ENCODE measurements around the gene PCID2.

Gene PCID2

DNA sequence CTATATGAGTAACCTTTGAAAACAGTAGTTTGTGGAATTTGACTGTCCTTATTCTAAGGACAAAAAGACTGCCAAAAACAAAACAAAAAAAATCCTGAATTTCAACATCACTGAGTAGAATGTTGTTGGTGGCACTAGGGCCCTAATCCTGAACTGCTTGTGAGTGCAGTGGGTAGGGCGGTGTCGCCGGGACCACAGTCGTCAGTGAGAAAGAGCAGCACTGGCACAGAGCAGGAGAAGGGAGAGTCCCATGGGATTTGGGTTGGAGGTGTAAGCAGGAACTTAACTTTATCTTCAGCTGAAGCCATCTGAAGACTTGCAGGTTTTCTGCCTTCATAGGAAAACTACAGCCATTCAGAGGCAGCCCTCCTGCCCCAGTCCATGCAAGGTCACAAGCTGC lies 5.6 kb downstream of the PCID2 start:
- no peak overlapping the region for H3K4me3 ChIP-seq (ENCODE audit: low read length)
- no peak overlapping the region for H3K27ac ChIP-seq (ENCODE audit: low read length)
- H3K27me3 ChIP-seq (ENCODE audit: insufficient read depth, low read length): no peaks in the 10 kb centered on the region
- peaks cover 4% of the 10 kb centered on the region for H3K4me1 ChIP-seq (ENCODE audit: insufficient read depth, low read length)
- H3K9me3 ChIP-seq (ENCODE audit: insufficient read depth, low read depth, low read length): no peaks in the 10 kb centered on the region
- H3K9ac ChIP-seq (ENCODE audit: low read depth, low read length): no peak overlapping the region; the same call in 1 of the 2 replicates
- H3K36me3 ChIP-seq (ENCODE audit: insufficient read depth, low read depth, low read length): peaks cover 66% of the 10 kb centered on the region

DNA sequence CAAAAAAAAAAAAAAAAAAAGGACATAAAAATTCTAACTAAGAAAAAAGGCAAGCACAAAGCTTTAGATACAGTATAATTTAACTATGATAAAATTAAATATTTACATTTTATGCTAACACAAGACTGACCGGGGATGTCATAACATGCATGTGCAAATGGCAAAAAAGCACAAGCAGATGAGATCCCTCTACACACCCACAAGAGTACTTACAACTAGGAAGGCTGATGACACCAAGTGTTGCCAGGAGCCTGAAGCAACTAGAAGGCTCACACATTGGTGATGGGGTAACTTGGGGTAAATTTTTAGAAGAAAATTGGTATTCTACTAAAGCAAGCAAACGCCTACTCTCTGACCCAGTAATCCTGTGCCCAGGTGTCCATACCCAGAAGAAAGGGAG lies 6.7 kb downstream of the PCID2 start:
- no peaks in the 10 kb centered on the region for H3K27me3 ChIP-seq (ENCODE audit: insufficient read depth, low read length)
- no peaks in the 10 kb centered on the region for H3K9me3 ChIP-seq (ENCODE audit: insufficient read depth, low read depth, low read length)
- H3K27ac ChIP-seq (ENCODE audit: low read length): no peak overlapping the region
- peaks cover 74% of the 10 kb centered on the region for H3K36me3 ChIP-seq (ENCODE audit: insufficient read depth, low read depth, low read length)
- H3K9ac ChIP-seq (ENCODE audit: low read depth, low read length): no peak overlapping the region
- no peaks in the 10 kb centered on the region; the same call in 1 of the 2 replicates for H3K4me1 ChIP-seq (ENCODE audit: insufficient read depth, low read length)
- H3K4me3 ChIP-seq (ENCODE audit: low read length): no peak overlapping the region

- H3K36me3 ChIP-seq (ENCODE audit: insufficient read depth, low read depth, low read length): peaks cover 82% of the 10 kb centered on the region
- H3K4me3 ChIP-seq (ENCODE audit: low read length): no peak overlapping the region
These were observed 11.3 kb downstream of the PCID2 start for GRCh38 chr13:113196970-113197737.

GRCh38 chr13:113195360-113195759 lies 13.1 kb downstream of the PCID2 start:
- no peaks in the 10 kb centered on the region for H3K9me3 ChIP-seq (ENCODE audit: insufficient read depth, low read depth, low read length)
- peaks cover 95% of the 10 kb centered on the region for H3K36me3 ChIP-seq (ENCODE audit: insufficient read depth, low read depth, low read length)
- H3K9ac ChIP-seq (ENCODE audit: low read depth, low read length): no peak overlapping the region
- no peak overlapping the region for H3K27ac ChIP-seq (ENCODE audit: low read length)
- no peaks in the 10 kb centered on the region for H3K4me1 ChIP-seq (ENCODE audit: insufficient read depth, low read length)
- H3K27me3 ChIP-seq (ENCODE audit: insufficient read depth, low read length): no peaks in the 10 kb centered on the region
- H3K4me3 ChIP-seq (ENCODE audit: low read length): no peak overlapping the region

More at GRCh38 chr13:113196970-113197737, 11.3 kb downstream of the PCID2 start:
- no peaks in the 10 kb centered on the region for H3K9me3 ChIP-seq (ENCODE audit: insufficient read depth, low read depth, low read length)
- H3K9ac ChIP-seq (ENCODE audit: low read depth, low read length): no peak overlapping the region
- no peaks in the 10 kb centered on the region for H3K4me1 ChIP-seq (ENCODE audit: insufficient read depth, low read length)
- H3K27ac ChIP-seq (ENCODE audit: low read length): no peak overlapping the region
- no peaks in the 10 kb centered on the region for H3K27me3 ChIP-seq (ENCODE audit: insufficient read depth, low read length)

DNA sequence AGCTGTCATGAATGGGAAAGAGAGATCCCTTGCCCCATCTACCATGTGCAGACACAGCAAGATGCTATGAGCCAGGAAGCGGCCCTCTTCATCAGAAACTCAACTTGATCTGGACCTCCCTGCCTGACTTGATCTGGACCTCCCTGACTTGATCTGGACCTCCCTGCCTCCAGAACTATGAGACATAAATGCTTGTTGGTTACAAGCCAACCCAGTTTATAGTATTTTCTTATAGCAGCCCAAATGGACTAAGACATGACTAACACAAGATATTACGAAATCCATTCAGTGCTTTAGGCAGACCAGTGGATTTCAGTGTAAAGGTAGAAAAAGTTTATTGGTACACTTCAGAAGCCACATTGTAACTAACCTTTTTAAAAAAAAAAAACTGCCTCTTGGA lies 15.6 kb downstream of the PCID2 start:
- Histone ChIP-seq H3K9me3 (ENCODE audit: insufficient read depth, low read depth, low read length) (no peaks in the 10 kb centered on the region), H3K27ac (ENCODE audit: low read length) (no peak overlapping the region), H3K4me3 (ENCODE audit: low read length) (no peak overlapping the region), H3K9ac (ENCODE audit: low read depth, low read length) (no peak overlapping the region), H3K27me3 (ENCODE audit: insufficient read depth, low read length) (no peaks in the 10 kb centered on the region), H3K4me1 (ENCODE audit: insufficient read depth, low read length) (no peaks in the 10 kb centered on the region), H3K36me3 (ENCODE audit: insufficient read depth, low read depth, low read length) (peaks cover 94% of the 10 kb centered on the region)

DNA sequence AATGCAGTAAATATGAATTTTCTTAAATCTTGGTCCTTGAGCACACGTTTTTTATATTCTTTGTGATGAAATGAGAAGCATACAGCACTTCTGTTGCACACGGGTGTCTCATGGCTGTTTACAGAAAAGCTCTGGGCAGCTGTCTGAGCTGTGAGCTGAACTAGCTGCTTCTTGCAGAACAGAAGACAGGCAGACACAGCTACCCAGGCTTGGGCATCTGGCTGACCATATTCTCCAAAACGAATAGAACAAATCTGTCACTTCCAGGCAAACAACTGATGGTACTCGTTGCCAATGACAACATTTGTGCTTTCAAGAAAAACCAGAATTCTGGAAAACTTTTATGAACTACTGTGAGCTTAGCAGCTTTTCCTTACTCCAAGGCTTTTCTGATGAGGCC lies 16.2 kb downstream of the PCID2 start:
- no peaks in the 10 kb centered on the region for H3K4me1 ChIP-seq (ENCODE audit: insufficient read depth, low read length)
- no peak overlapping the region for H3K9ac ChIP-seq (ENCODE audit: low read depth, low read length)
- no peaks in the 10 kb centered on the region for H3K9me3 ChIP-seq (ENCODE audit: insufficient read depth, low read depth, low read length)
- H3K36me3 ChIP-seq (ENCODE audit: insufficient read depth, low read depth, low read length): peaks cover 93% of the 10 kb centered on the region
- no peaks in the 10 kb centered on the region for H3K27me3 ChIP-seq (ENCODE audit: insufficient read depth, low read length)
- no peak overlapping the region for H3K4me3 ChIP-seq (ENCODE audit: low read length)
- no peak overlapping the region for H3K27ac ChIP-seq (ENCODE audit: low read length)

GRCh38 chr13:113190181-113190580 lies 18.3 kb downstream of the PCID2 start:
- peaks cover 90% of the 10 kb centered on the region for H3K36me3 ChIP-seq (ENCODE audit: insufficient read depth, low read depth, low read length)
- no peak overlapping the region for H3K27ac ChIP-seq (ENCODE audit: low read length)

GRCh38 chr13:113187883-113188665 lies 20.4 kb downstream of the PCID2 start:
- Histone ChIP-seq H3K9me3 (ENCODE audit: insufficient read depth, low read depth, low read length) (no peaks in the 10 kb centered on the region), H3K36me3 (ENCODE audit: insufficient read depth, low read depth, low read length) (peaks cover 87% of the 10 kb centered on the region), H3K4me1 (ENCODE audit: insufficient read depth, low read length) (no peaks in the 10 kb centered on the region), H3K9ac (ENCODE audit: low read depth, low read length) (no peak overlapping the region), H3K27ac (ENCODE audit: low read length) (no peak overlapping the region), H3K27me3 (ENCODE audit: insufficient read depth, low read length) (no peaks in the 10 kb centered on the region), H3K4me3 (ENCODE audit: low read length) (no peak overlapping the region)

More at GRCh38 chr13:113190181-113190580, 18.3 kb downstream of the PCID2 start:
- no peak overlapping the region for H3K4me3 ChIP-seq (ENCODE audit: low read length)
- H3K9ac ChIP-seq (ENCODE audit: low read depth, low read length): no peak overlapping the region
- H3K9me3 ChIP-seq (ENCODE audit: insufficient read depth, low read depth, low read length): no peaks in the 10 kb centered on the region
- no peaks in the 10 kb centered on the region for H3K4me1 ChIP-seq (ENCODE audit: insufficient read depth, low read length)
- H3K27me3 ChIP-seq (ENCODE audit: insufficient read depth, low read length): no peaks in the 10 kb centered on the region

DNA sequence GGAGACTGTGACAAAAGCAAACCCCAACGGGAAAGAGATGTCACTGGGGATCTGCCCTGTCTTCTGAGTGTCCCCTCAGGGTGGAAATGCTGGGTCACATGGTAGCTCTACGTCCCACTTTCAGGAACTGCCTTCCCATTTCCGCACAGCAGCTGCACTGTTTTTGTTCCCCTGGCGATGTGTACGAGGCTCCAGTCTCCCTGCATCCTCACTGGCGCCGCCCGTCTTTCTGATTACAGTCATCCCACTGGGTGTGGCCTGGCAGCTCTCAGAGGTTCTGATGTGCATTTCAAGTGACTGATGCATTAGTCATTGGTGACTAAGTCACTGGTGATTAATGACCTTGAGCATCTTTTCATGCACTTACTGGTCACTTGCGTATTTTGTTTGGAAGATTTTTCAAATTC lies 21.2 kb downstream of the PCID2 start:
- Histone ChIP-seq H3K4me1 (ENCODE audit: insufficient read depth, low read length) (no peaks in the 10 kb centered on the region), H3K36me3 (ENCODE audit: insufficient read depth, low read depth, low read length) (peaks cover 84% of the 10 kb centered on the region), H3K9me3 (ENCODE audit: insufficient read depth, low read depth, low read length) (no peaks in the 10 kb centered on the region), H3K27me3 (ENCODE audit: insufficient read depth, low read length) (no peaks in the 10 kb centered on the region), H3K27ac (ENCODE audit: low read length) (no peak overlapping the region), H3K9ac (ENCODE audit: low read depth, low read length) (no peak overlapping the region), H3K4me3 (ENCODE audit: low read length) (no peak overlapping the region)

- no peak overlapping the region for H3K27ac ChIP-seq (ENCODE audit: low read length)
- no peak overlapping the region for H3K4me3 ChIP-seq (ENCODE audit: low read length)
- no peaks in the 10 kb centered on the region for H3K4me1 ChIP-seq (ENCODE audit: insufficient read depth, low read length)
- H3K36me3 ChIP-seq (ENCODE audit: insufficient read depth, low read depth, low read length): peaks cover 85% of the 10 kb centered on the region
- H3K27me3 ChIP-seq (ENCODE audit: insufficient read depth, low read length): no peaks in the 10 kb centered on the region
- H3K9ac ChIP-seq (ENCODE audit: low read depth, low read length): no peak overlapping the region
- no peaks in the 10 kb centered on the region for H3K9me3 ChIP-seq (ENCODE audit: insufficient read depth, low read depth, low read length)
These were observed 22.2 kb downstream of the PCID2 start for GRCh38 chr13:113186061-113186900.

- no peak overlapping the region for H3K4me3 ChIP-seq (ENCODE audit: low read length)
- H3K27me3 ChIP-seq (ENCODE audit: insufficient read depth, low read length): no peaks in the 10 kb centered on the region
- no peak overlapping the region for H3K9ac ChIP-seq (ENCODE audit: low read depth, low read length)
- H3K27ac ChIP-seq (ENCODE audit: low read length): no peak overlapping the region
- peaks cover under 1% of the 10 kb centered on the region; the same call in 1 of the 2 replicates for H3K4me1 ChIP-seq (ENCODE audit: insufficient read depth, low read length)
- H3K36me3 ChIP-seq (ENCODE audit: insufficient read depth, low read depth, low read length): peaks cover 88% of the 10 kb centered on the region
- H3K9me3 ChIP-seq (ENCODE audit: insufficient read depth, low read depth, low read length): no peaks in the 10 kb centered on the region
These were observed 23.7 kb downstream of the PCID2 start for GRCh38 chr13:113184568-113185440.

Measured in iPS-20b (cell line).